Renal pelvis (tissue), 12 donors: ENCODE measurements around the gene GGT6. TPM values are rescaled to one million over a fixed set of nuclear protein-coding genes. Genes with fewer than 3 reads are reported as not detected.
A peak's percentile ranks its signal among the peaks of the same experiment; 100 is the strongest.
"Not testable (repeated sequence)": the region's sequence is repeated elsewhere in the genome, so short reads cannot be mapped to it uniquely, and the experiment has no call there.

ENCODE experiments used
- DNase-seq: peaks from one replicate; pipeline ENCODE4 v3.0.0-alpha.2; 2013
- long read RNA-seq, 16 experiments: transcript quantifications; one replicate each; lab custom pipeline, GENCODE V29; 2026
- polyA plus RNA-seq, 3 donors: library from polyadenylated mRNA; unstranded; fragments of 120-200 nt; gene quantifications; one replicate each; pipeline ENCODE4 v1.2.1, GENCODE V29; 2013; ENCODE audit not compliant: insufficient read length in 3 of 3

GGT6 gene
- 1 to 10 TPM; 8.2 to 9.5 (median 8.3) TPM for polyA plus RNA-seq
- long read RNA-seq, donor 1, partial matches to known transcripts, result 0 of 5 reads
- long read RNA-seq, donor 1, other reads (novel, unspliced or antisense), result 0 of 5 reads
- long read RNA-seq, donor 2, partial matches to known transcripts, result 92 of 158 reads
- long read RNA-seq, donor 2, other reads (novel, unspliced or antisense), result 63 of 158 reads
- long read RNA-seq, donor 3, partial matches to known transcripts, result 0 of 4 reads
- long read RNA-seq, donor 3, other reads (novel, unspliced or antisense), result 0 of 4 reads
- long read RNA-seq, donor 4, partial matches to known transcripts, result 0 of 5 reads
- long read RNA-seq, donor 4, other reads (novel, unspliced or antisense), result 0 of 5 reads
- long read RNA-seq, donor 5, partial matches to known transcripts, result 0 of 2 reads
- long read RNA-seq, donor 5, other reads (novel, unspliced or antisense), result 0 of 2 reads
- long read RNA-seq, donor 6, partial matches to known transcripts, result 0 of 3 reads
- long read RNA-seq, donor 6, other reads (novel, unspliced or antisense), result 0 of 3 reads
- long read RNA-seq, donor 7, partial matches to known transcripts, result 0 of 6 reads
- long read RNA-seq, donor 7, other reads (novel, unspliced or antisense), result 0 of 6 reads
- long read RNA-seq, donor 8, result 0 reads
- long read RNA-seq, donor 9, transcript GGT6-202 (4 exons, 2,145 nt), result major isoform, 5 of 6 reads
- long read RNA-seq, donor 9, partial matches to known transcripts, result 0 of 6 reads
- long read RNA-seq, donor 9, other reads (novel, unspliced or antisense), result 0 of 6 reads
- long read RNA-seq, donor 10, partial matches to known transcripts, result 0 of 3 reads
- long read RNA-seq, donor 10, other reads (novel, unspliced or antisense), result 0 of 3 reads
- long read RNA-seq, donor 11, partial matches to known transcripts, result 0 of 3 reads
- long read RNA-seq, donor 11, other reads (novel, unspliced or antisense), result 0 of 3 reads
- long read RNA-seq, donor 12, partial matches to known transcripts, result 0 of 6 reads
- long read RNA-seq, donor 12, other reads (novel, unspliced or antisense), result 0 of 6 reads
- long read RNA-seq, donor 13, partial matches to known transcripts, result 0 of 3 reads
- long read RNA-seq, donor 13, other reads (novel, unspliced or antisense), result 0 of 3 reads
- long read RNA-seq, donor 14, result 0 reads
- long read RNA-seq, donor 15, result 0 reads
- long read RNA-seq, donor 16, partial matches to known transcripts, result 0 of 3 reads
- long read RNA-seq, donor 16, other reads (novel, unspliced or antisense), result 0 of 3 reads

GRCh38 chr17:4560421-4560820 lies at the start of gene GGT6:
TSS of gene GGT6 (minus strand) at chr17:4560577. CDS start at chr17:4560521, 56 bp downstream.
- no peak for DNase-seq

- no peak for DNase-seq
Measured at GRCh38 chr17:4610162-4610561, 49.8 kb upstream of the GGT6 start.

- DNase-seq, result no peak
Measured at GRCh38 chr17:4609761-4610160, 49.4 kb upstream of the GGT6 start.

- DNase-seq, result peak; percentile 65
Measured at GRCh38 chr17:4607773-4608187, 47.4 kb upstream of the GGT6 start.

GRCh38 chr17:4607261-4607741 lies 46.9 kb upstream of the GGT6 start:
- DNase-seq, result peak; percentile 42

- DNase-seq, result no peak
Measured at GRCh38 chr17:4605826-4606225, 45.4 kb upstream of the GGT6 start.

- not testable (repeated sequence) for DNase-seq
Measured at GRCh38 chr17:4604736-4605135, 44.4 kb upstream of the GGT6 start.

- peak; percentile 70 for DNase-seq
Measured at GRCh38 chr17:4604111-4604644, 43.8 kb upstream of the GGT6 start.

GRCh38 chr17:4602041-4602440 lies 41.7 kb upstream of the GGT6 start:
- DNase-seq, result no peak

GRCh38 chr17:4601326-4601725 lies 40.9 kb upstream of the GGT6 start:
- DNase-seq, result no peak

GRCh38 chr17:4600563-4600962 lies 40.2 kb upstream of the GGT6 start:
- no peak for DNase-seq

GRCh38 chr17:4599505-4600281 lies 39.3 kb upstream of the GGT6 start:
- DNase-seq, result peak; percentile 71

- DNase-seq, result no peak
Measured at GRCh38 chr17:4598776-4599504, 38.6 kb upstream of the GGT6 start.

GRCh38 chr17:4597975-4598374 lies 37.6 kb upstream of the GGT6 start:
- DNase-seq, result no peak

GRCh38 chr17:4596636-4597380 lies 36.4 kb upstream of the GGT6 start:
- DNase-seq, result no peak

- not testable (repeated sequence) for DNase-seq
Measured at GRCh38 chr17:4595685-4596342, 35.4 kb upstream of the GGT6 start.

- DNase-seq, result no peak
Measured at GRCh38 chr17:4594931-4595684, 34.7 kb upstream of the GGT6 start.

- no peak for DNase-seq
Measured at GRCh38 chr17:4594406-4594805, 34.0 kb upstream of the GGT6 start.
